GM12878 (cell line): Measurements from ENCODE around the gene COL20A1.

ENCODE experiments used
- CBX3 ChIP-seq: fragments of 200-600 bp; sonication (generic); IDR thresholded peaks from 2 replicates; pipeline ENCODE4 v1.6.1; 2016; ENCODE audit warnings: low read depth, borderline replicate concordance
- KAT2A ChIP-seq: conservative IDR thresholded peaks from 2 replicates; pipeline ENCODE4 v1.6.1; 2011; ENCODE audit warnings: low read depth, low read length; ENCODE audit not compliant: control insufficient read depth
- MEF2A ChIP-seq: IDR thresholded peaks from 2 replicates; pipeline ENCODE4 v1.6.1; 2011; ENCODE audit warnings: low read depth, mild to moderate bottlenecking, low read length, moderate library complexity; ENCODE audit not compliant: insufficient read depth
- SMC3 ChIP-seq: IDR thresholded peaks from 2 replicates; pipeline ENCODE4 v1.6.1; 2011; ENCODE audit warnings: low read length, improper control_type of control experiment, borderline replicate concordance
- TCF12 ChIP-seq: IDR thresholded peaks from 2 replicates; pipeline ENCODE4 v1.6.1; 2011; ENCODE audit warnings: low read depth, mild to moderate bottlenecking, low read length

GRCh38 chr20:63282946-63283345, 10.0 kb upstream of the COL20A1 start:
- TF ChIP-seq SMC3 (no peak), CBX3 (no peak), TCF12 (no peak), KAT2A (no peak), MEF2A (no peak)
